ENCODE results near the gene CEBPZOS.
"Not testable (repeated sequence)": the region's sequence is repeated elsewhere in the genome, so short reads cannot be mapped to it uniquely, and the experiment has no call there.

CEBPZOS gene

GRCh38 chr2:37180006-37180639 lies 16.2 kb upstream of the CEBPZOS start:
- no peak for TF ChIP-seq POLR2A (IDR thresholded peaks at IDR 0.05; ENCODE audit: low read depth, low read length)
- DNase-seq (ENCODE audit: insufficient read length, low spot score) (no peak), FAIRE-seq (no peak)

- no peak for TF ChIP-seq POLR2A (IDR thresholded peaks at IDR 0.05; ENCODE audit: low read depth, low read length)
- no peak for FAIRE-seq
- DNase-seq (ENCODE audit: insufficient read length, low spot score), result no peak
Measured at GRCh38 chr2:37180640-37181039, 15.7 kb upstream of the CEBPZOS start.

- DNase-seq (ENCODE audit: insufficient read length, low spot score) (no peak), FAIRE-seq (peak; percentile 89)
- no peak for TF ChIP-seq POLR2A (IDR thresholded peaks at IDR 0.05; ENCODE audit: low read depth, low read length)
Measured at GRCh38 chr2:37181726-37182684, 14.3 kb upstream of the CEBPZOS start.

GRCh38 chr2:37188570-37188969 lies 7.7 kb upstream of the CEBPZOS start, which contains the start of gene SULT6B1:
TSS of gene SULT6B1 (minus strand) at chr2:37188670. CDS start at chr2:37188640, 30 bp downstream.
- TF ChIP-seq POLR2A (IDR thresholded peaks at IDR 0.05; ENCODE audit: low read depth, low read length), result no peak
- DNase-seq (ENCODE audit: insufficient read length, low spot score) (no peak), FAIRE-seq (no peak)

- no peak for TF ChIP-seq POLR2A (IDR thresholded peaks at IDR 0.05; ENCODE audit: low read depth, low read length)
- DNase-seq (ENCODE audit: insufficient read length, low spot score) (peak; percentile 74), FAIRE-seq (peak; percentile 100)
Measured at GRCh38 chr2:37189452-37190153, 6.7 kb upstream of the CEBPZOS start.

GRCh38 chr2:37190290-37190689 lies 6.0 kb upstream of the CEBPZOS start:
- TF ChIP-seq POLR2A (IDR thresholded peaks at IDR 0.05; ENCODE audit: low read depth, low read length), result no peak
- FAIRE-seq (no peak), DNase-seq (ENCODE audit: insufficient read length, low spot score) (no peak)

- DNase-seq (ENCODE audit: insufficient read length, low spot score), result no peak
- FAIRE-seq, result no peak
- no peak for TF ChIP-seq POLR2A (IDR thresholded peaks at IDR 0.05; ENCODE audit: low read depth, low read length)
Measured at GRCh38 chr2:37191253-37191652, 5.0 kb upstream of the CEBPZOS start.

- no peak for FAIRE-seq
- TF ChIP-seq POLR2A (IDR thresholded peaks at IDR 0.05; ENCODE audit: low read depth, low read length), result no peak
- DNase-seq (ENCODE audit: insufficient read length, low spot score), result no peak
Measured at GRCh38 chr2:37191747-37192146, 4.5 kb upstream of the CEBPZOS start.

- FAIRE-seq (no peak), DNase-seq (ENCODE audit: insufficient read length, low spot score) (no peak)
Measured at GRCh38 chr2:37192551-37192950, 3.7 kb upstream of the CEBPZOS start.

GRCh38 chr2:37195862-37196319 lies 405 bp upstream of the CEBPZOS start:
- DNase-seq (ENCODE audit: insufficient read length, low spot score); FAIRE-seq: not testable (repeated sequence)

More at GRCh38 chr2:37192551-37192950, 3.7 kb upstream of the CEBPZOS start:
- no peak for TF ChIP-seq POLR2A (IDR thresholded peaks at IDR 0.05; ENCODE audit: low read depth, low read length)

- no peak for TF ChIP-seq POLR2A (IDR thresholded peaks at IDR 0.05; ENCODE audit: low read depth, low read length)
- no peak for DNase-seq (ENCODE audit: insufficient read length, low spot score)
- FAIRE-seq, result no peak
Measured at GRCh38 chr2:37198681-37199065, 2.4 kb downstream of the CEBPZOS start.

- FAIRE-seq (no peak), DNase-seq (ENCODE audit: insufficient read length, low spot score) (no peak)
- no peak for TF ChIP-seq POLR2A (IDR thresholded peaks at IDR 0.05; ENCODE audit: low read depth, low read length)
Measured at GRCh38 chr2:37201208-37201607, 4.9 kb downstream of the CEBPZOS start.

- FAIRE-seq, result no peak
- no peak for DNase-seq (ENCODE audit: insufficient read length, low spot score)
- TF ChIP-seq POLR2A (IDR thresholded peaks at IDR 0.05; ENCODE audit: low read depth, low read length), result no peak
Measured at GRCh38 chr2:37201766-37202165, 5.5 kb downstream of the CEBPZOS start.

- peak; percentile 6 for FAIRE-seq
Measured at GRCh38 chr2:37203708-37204107, 7.4 kb downstream of the CEBPZOS start.

GRCh38 chr2:37205071-37205661 lies 8.9 kb downstream of the CEBPZOS start:
- FAIRE-seq; DNase-seq (ENCODE audit: insufficient read length, low spot score): not testable (repeated sequence)

More at GRCh38 chr2:37203708-37204107, 7.4 kb downstream of the CEBPZOS start:
- no peak for DNase-seq (ENCODE audit: insufficient read length, low spot score)
- TF ChIP-seq POLR2A (IDR thresholded peaks at IDR 0.05; ENCODE audit: low read depth, low read length), result no peak
